GM12878 (cell line): ENCODE measurements around the gene PRKAG2. TPM values are rescaled to one million over a fixed set of nuclear protein-coding genes. Genes with fewer than 3 reads are reported as not detected.

Experiments
- ATAC-seq: fragments of 200-7000 bp; cut with Tn5 transposase; 3 replicates; pipeline ENCODE4 v1.9.1; 2020; ENCODE audit warnings: mild to moderate bottlenecking, moderate library complexity
- BruUV-seq: library from RNA; stranded (reverse); fragments of 400-500 nt; replicated peaks from 2 replicates; lab custom pipeline; 2021; lab: Mats Ljungman, UMichigan
- CTCF ChIA-PET: fragments of 300-600 bp; sonication (Branson Sonifier 250); formaldehyde crosslinking; extraction: SDS; loops from one replicate; lab custom pipeline; 2021; ENCODE audit warnings: inconsistent platforms; lab: Yijun Ruan, JAX
- POLR2A ChIA-PET: fragments of 350-600 bp; formaldehyde crosslinking; extraction: SDS; loops from one replicate; lab custom pipeline; 2021; ENCODE audit warnings: inconsistent platforms; lab: Charles Lee
- RAD21 ChIA-PET: fragments of 300-600 bp; sonication (Branson Sonifier 250); formaldehyde crosslinking; loops from one replicate; lab custom pipeline; 2023; ENCODE audit warnings: antibody characterized with exemption; ENCODE audit not compliant: unreplicated experiment; lab: Charles Lee
- SMC1A ChIA-PET: fragments of 300-600 bp; sonication (Branson Sonifier 250); formaldehyde crosslinking; loops from one replicate; lab custom pipeline; 2023; ENCODE audit not compliant: unreplicated experiment, uncharacterized antibody; lab: Charles Lee
- DNase-seq: peaks from one replicate; pipeline ENCODE4 v3.0.0-alpha.2; 2011; ENCODE audit warnings: low read depth, low spot score
- FAIRE-seq: peaks from 3 replicates; lab custom pipeline; 2011; peaks lifted over from hg19 to GRCh38; lab: Jason Lieb, UNC
- H2AFZ ChIP-seq: 2 replicates; pipeline ENCODE4 v1.6.0; 2011; ENCODE audit warnings: low read depth, low read length, control low read depth; ENCODE audit not compliant: control insufficient read depth
- H3K27ac ChIP-seq: 2 replicates; pipeline ENCODE4 v1.5.1; 2011; ENCODE audit warnings: control low read depth; ENCODE audit not compliant: control insufficient read depth, insufficient read depth
- H3K27me3 ChIP-seq, 2 experiments: replicated peaks in 1 of 2; 2 replicates each; pipeline versions ENCODE4 v1.6.0 to v1.6.1; 2011; ENCODE audit warnings: low read length in 1 of 2; ENCODE audit not compliant: control insufficient read depth in 2 of 2, insufficient read depth in 2 of 2
- H3K36me3 ChIP-seq, 2 experiments: 2 replicates each; pipeline ENCODE4 v1.5.1; 2011; ENCODE audit warnings: low read length in 1 of 2; ENCODE audit not compliant: control insufficient read depth in 2 of 2, insufficient read depth in 2 of 2
- H3K4me1 ChIP-seq: 2 replicates; pipeline ENCODE4 v1.6.1; 2011; ENCODE audit warnings: mild to moderate bottlenecking, low read length, moderate library complexity, mixed read lengths; ENCODE audit not compliant: control insufficient read depth, insufficient read depth
- H3K4me2 ChIP-seq: 2 replicates; pipeline ENCODE4 v1.6.0; 2011; ENCODE audit warnings: control low read depth; ENCODE audit not compliant: control insufficient read depth, insufficient read depth
- H3K4me3 ChIP-seq: fragments of 200-600 bp; sonication (generic); 2 replicates; pipeline ENCODE4 v1.5.1; 2016
- H3K79me2 ChIP-seq: 2 replicates; pipeline ENCODE4 v1.6.0; 2011; ENCODE audit warnings: low read length; ENCODE audit not compliant: control insufficient read depth, insufficient read depth
- H3K9ac ChIP-seq: 2 replicates; pipeline ENCODE4 v1.8.0; 2011; ENCODE audit warnings: low read length, control low read depth, mixed read lengths; ENCODE audit not compliant: control insufficient read depth, insufficient read depth
- H3K9me3 ChIP-seq: replicated peaks from 3 replicates; pipeline ENCODE4 v1.5.1; 2011; ENCODE audit warnings: mild to moderate bottlenecking, low read length; ENCODE audit not compliant: control insufficient read depth, insufficient read depth
- H4K20me1 ChIP-seq: 2 replicates; pipeline ENCODE4 v1.6.0; 2011; ENCODE audit not compliant: control insufficient read depth, insufficient read depth
- CHD2 ChIP-seq: IDR thresholded peaks from 2 replicates; pipeline ENCODE4 v1.6.1; 2011; ENCODE audit warnings: low read depth, low read length, improper control_type of control experiment, borderline replicate concordance
- FOXM1 ChIP-seq: IDR thresholded peaks from 2 replicates; pipeline ENCODE4 v1.6.1; 2012; ENCODE audit warnings: low read depth, mild to moderate bottlenecking, inconsistent platforms, low read length, moderate library complexity
- HDAC2 ChIP-seq: fragments of 200-600 bp; sonication (generic); IDR thresholded peaks from 2 replicates; pipeline ENCODE4 v1.6.1; 2017
- KDM1A ChIP-seq: fragments of 200-600 bp; sonication (generic); IDR thresholded peaks from 2 replicates; pipeline ENCODE4 v1.6.1; 2016; ENCODE audit warnings: borderline replicate concordance
- KLF5 ChIP-seq: fragments of 450-650 bp; IDR thresholded peaks from 2 replicates; pipeline ENCODE4 v1.6.1; 2014; ENCODE audit warnings: mild to moderate bottlenecking; ENCODE audit not compliant: partially characterized antibody
- NR2F1 ChIP-seq: fragments of 450-650 bp; conservative IDR thresholded peaks from 2 replicates; pipeline ENCODE4 v1.6.1; 2017; ENCODE audit warnings: mild to moderate bottlenecking
- POLR2A ChIP-seq: IDR thresholded peaks from 2 replicates; pipeline ENCODE4 v1.6.1; 2011; ENCODE audit warnings: low read depth, mild to moderate bottlenecking, low read length
- POLR2AphosphoS2 ChIP-seq: IDR thresholded peaks from 2 replicates; pipeline ENCODE4 v1.6.1; 2011; ENCODE audit warnings: low read depth, mild to moderate bottlenecking, low read length, improper control_type of control experiment, moderate library complexity
- RAD51 ChIP-seq: fragments of 450-650 bp; IDR thresholded peaks from 2 replicates; pipeline ENCODE4 v1.6.1; 2016; ENCODE audit warnings: moderate library complexity, mild to moderate bottlenecking, inconsistent platforms
- SMAD1 ChIP-seq: fragments of 450-650 bp; IDR thresholded peaks from 2 replicates; pipeline ENCODE4 v1.6.1; 2018; ENCODE audit warnings: mild to moderate bottlenecking, low read depth; ENCODE audit not compliant: partially characterized antibody
- SMAD5 ChIP-seq: IDR thresholded peaks from 2 replicates; pipeline ENCODE4 v1.6.1; 2016; ENCODE audit warnings: antibody characterized with exemption, low read depth
- SP1 ChIP-seq: IDR thresholded peaks from one replicate; pipeline ENCODE4 v1.6.1; 2011; ENCODE audit warnings: low read depth, low read length
- SUPT20H ChIP-seq: IDR thresholded peaks from 2 replicates; pipeline ENCODE4 v1.6.1; 2011; ENCODE audit warnings: low read depth, mild to moderate bottlenecking, low read length, moderate library complexity, borderline replicate concordance; ENCODE audit not compliant: control insufficient read depth
- TARDBP ChIP-seq: IDR thresholded peaks from 2 replicates; pipeline ENCODE4 v1.6.1; 2016; ENCODE audit warnings: borderline replicate concordance
- ZNF207 ChIP-seq: fragments of 450-650 bp; IDR thresholded peaks from 2 replicates; pipeline ENCODE4 v1.6.1; 2014; ENCODE audit warnings: antibody characterized with exemption, mild to moderate bottlenecking, borderline replicate concordance
- WGBS: methylation state at CpG from one replicate; pipeline ENCODE4 v1.1.6; 2016; ENCODE audit warnings: low lambda C conversion rate; ENCODE audit not compliant: insufficient replicate concordance, insufficient coverage; ENCODE audit errors: missing lambda C conversion rate; 5-methylcytosine and 5-hydroxymethylcytosine counted together
- in situ Hi-C: fragments of 300-500 bp; cut with MboI; formaldehyde crosslinking; loops from 9 replicates; pipeline ENCODE4 v1.14.3; 2018; ENCODE audit warnings: mixed read lengths
- intact Hi-C: fragments of 100-400 bp; cut with micrococcal nuclease; formaldehyde crosslinking; loops from one replicate; pipeline ENCODE4 v1.14.2; 2022; ENCODE audit not compliant: unreplicated experiment
- polyA plus RNA-seq, 11 experiments: library from polyadenylated mRNA; depleted of rRNA in 4 of 11; unstranded in 6 of 11; stranded (reverse) in 5 of 11; fragments of >200 nt; fragmentation: Nextera tagmentation in 4 of 11; fragmentation: Illumina TruSeq in 1 of 11; extraction: Ambion mirVana in 4 of 11; extraction: Trizol in 1 of 11; gene quantifications; 1 replicate in 1 of 11; 2 replicates in 10 of 11; pipeline versions ENCODE4 v1.2.1 to v1.2.3, GENCODE V29; 2011 to 2016; ENCODE audit warnings: inconsistent platforms in 2 of 11, missing spikeins in 2 of 11, low read depth in 1 of 11
- total RNA-seq, 4 experiments: library from RNA; depleted of rRNA in 3 of 4; stranded (reverse); fragments of >200 nt in 3 of 4; fragmentation: Illumina TruSeq in 1 of 4; extraction: Trizol in 1 of 4; gene quantifications; 2 replicates each; pipeline versions ENCODE4 v1.2.1 to v1.2.3, GENCODE V29; 2013 to 2021

The PRKAG2 gene
- total and polyA plus RNA-seq, 10 of the 15 experiments (the other 5 are each of a cell fraction or from before 2014, with no cell fraction given), result 3.4 to 8.9 (median 6.8) TPM

DNA sequence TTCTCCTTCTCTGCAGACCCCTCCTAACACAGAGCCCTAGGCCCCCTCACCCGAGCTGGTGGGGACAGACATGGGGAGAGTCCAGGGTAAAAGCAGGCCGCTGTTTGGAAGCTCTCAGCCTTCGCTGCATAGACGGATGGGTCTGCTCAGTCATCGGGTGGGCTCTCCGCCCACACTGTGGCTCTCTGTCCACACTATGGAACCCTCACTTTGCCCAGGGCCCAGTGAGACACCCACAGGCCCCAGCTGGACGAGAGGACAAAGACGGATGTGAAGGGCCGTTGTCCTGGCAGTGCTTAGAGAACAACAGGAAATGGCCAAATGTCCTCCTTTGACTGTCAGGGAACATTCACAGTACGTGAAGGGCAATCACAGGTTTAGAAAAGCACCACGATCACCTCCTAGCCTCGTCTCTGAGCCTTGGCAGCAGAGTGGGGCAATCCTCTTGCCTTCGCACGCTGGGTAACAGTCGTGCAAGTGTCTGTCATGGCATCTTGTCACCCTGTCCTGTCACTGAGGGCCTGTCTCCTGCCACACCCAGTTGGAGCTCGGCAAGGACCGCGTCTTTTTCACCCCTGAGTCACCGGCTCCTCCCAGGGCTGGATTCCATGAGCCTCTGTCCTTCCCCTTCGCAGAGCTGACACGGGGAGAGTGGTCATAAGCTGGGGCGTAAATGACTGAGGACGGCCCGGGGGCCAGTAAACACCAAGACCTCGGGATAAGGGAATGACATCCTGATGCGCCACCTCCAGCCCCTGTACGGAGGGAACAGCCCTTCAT lies 80.6 kb downstream of the PRKAG2 start:
- Histone ChIP-seq H3K9ac (no peak overlapping the region), H3K4me2 (no peak overlapping the region), H3K79me2 (no peaks in the 10 kb centered on the region), H3K27ac (no peak overlapping the region), H3K4me3 (no peak overlapping the region), H4K20me1 (no peaks in the 10 kb centered on the region), H2AFZ (no peak overlapping the region), H3K9me3 (no peaks in the 10 kb centered on the region), H3K4me1 (no peaks in the 10 kb centered on the region; the same call in 1 of the 2 replicates), H3K27me3 (no peaks in the 10 kb centered on the region), H3K36me3 (no peaks in the 10 kb centered on the region)
- no TSS peak for BruUV-seq
- FAIRE-seq (no peak), ATAC-seq (no peak), DNase-seq (no peak)
- ChIA-PET RAD21 (no interaction called here), CTCF (interaction anchor here (0.6 kb wide), 1 partner anchor 13 kb away, joined by 4 read pairs; no protein-coding TSS in a partner anchor), POLR2A (no interaction called here), SMC1A (no interaction called here)
- no peak for TF ChIP-seq ZNF207
- TF ChIP-seq POLR2A, result no peak
- TF ChIP-seq RAD51, result no peak
- TF ChIP-seq SMAD1, result no peak
- TF ChIP-seq KLF5, result no peak
- TF ChIP-seq KDM1A, result no peak
- TF ChIP-seq NR2F1, result no peak
- TF ChIP-seq SP1, result no peak
- no peak for TF ChIP-seq SMAD5
- no peak for TF ChIP-seq POLR2AphosphoS2
- no peak for TF ChIP-seq FOXM1
- no peak for TF ChIP-seq HDAC2
- no peak for TF ChIP-seq SUPT20H
- TF ChIP-seq CHD2, result no peak
- TF ChIP-seq TARDBP, result no peak
- intact Hi-C loops (no loop called here), in situ Hi-C loops (no loop called here)
- WGBS, result 92% methylated on average over 27 of the region's 27 CpGs
